ENCODE results near the gene COQ4.

DNA sequence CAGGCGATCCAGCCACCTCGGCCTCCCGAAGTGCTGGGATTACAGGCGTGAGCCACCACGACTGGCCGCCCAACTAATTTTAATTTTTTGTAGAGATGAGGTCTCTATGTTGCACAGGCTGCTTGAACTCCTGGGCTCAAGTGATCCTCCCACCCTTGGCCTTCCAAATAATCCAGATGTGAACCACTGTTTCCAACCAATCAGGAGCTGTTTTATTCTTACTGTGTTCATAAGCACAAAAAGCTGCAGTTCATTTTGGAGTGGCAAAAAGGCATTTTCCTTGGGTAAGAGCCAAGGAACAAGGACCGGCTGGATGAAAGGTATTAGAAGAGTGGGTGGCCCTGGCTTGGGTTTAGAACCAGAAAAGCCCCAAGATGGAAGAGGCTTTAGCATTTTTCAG, 12.5 kb downstream of the COQ4 start:
- TF ChIP-seq, protein P1, sequence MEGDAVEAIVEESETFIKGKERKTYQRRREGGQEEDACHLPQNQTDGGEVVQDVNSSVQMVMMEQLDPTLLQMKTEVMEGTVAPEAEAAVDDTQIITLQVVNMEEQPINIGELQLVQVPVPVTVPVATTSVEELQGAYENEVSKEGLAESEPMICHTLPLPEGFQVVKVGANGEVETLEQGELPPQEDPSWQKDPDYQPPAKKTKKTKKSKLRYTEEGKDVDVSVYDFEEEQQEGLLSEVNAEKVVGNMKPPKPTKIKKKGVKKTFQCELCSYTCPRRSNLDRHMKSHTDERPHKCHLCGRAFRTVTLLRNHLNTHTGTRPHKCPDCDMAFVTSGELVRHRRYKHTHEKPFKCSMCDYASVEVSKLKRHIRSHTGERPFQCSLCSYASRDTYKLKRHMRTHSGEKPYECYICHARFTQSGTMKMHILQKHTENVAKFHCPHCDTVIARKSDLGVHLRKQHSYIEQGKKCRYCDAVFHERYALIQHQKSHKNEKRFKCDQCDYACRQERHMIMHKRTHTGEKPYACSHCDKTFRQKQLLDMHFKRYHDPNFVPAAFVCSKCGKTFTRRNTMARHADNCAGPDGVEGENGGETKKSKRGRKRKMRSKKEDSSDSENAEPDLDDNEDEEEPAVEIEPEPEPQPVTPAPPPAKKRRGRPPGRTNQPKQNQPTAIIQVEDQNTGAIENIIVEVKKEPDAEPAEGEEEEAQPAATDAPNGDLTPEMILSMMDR (IDR thresholded peaks at IDR 0.05): no peak
- TF ChIP-seq POLR2AphosphoS5 (IDR thresholded peaks at IDR 0.05): no peak
- TF ChIP-seq POLR2A (IDR thresholded peaks at IDR 0.05): no peak
